Measurements from ENCODE around the gene ALS2.
A peak's percentile ranks its signal among the peaks of the same experiment; 100 is the strongest.
"Not testable (repeated sequence)": the region's sequence is repeated elsewhere in the genome, so short reads cannot be mapped to it uniquely, and the experiment has no call there.

Gene ALS2

DNA sequence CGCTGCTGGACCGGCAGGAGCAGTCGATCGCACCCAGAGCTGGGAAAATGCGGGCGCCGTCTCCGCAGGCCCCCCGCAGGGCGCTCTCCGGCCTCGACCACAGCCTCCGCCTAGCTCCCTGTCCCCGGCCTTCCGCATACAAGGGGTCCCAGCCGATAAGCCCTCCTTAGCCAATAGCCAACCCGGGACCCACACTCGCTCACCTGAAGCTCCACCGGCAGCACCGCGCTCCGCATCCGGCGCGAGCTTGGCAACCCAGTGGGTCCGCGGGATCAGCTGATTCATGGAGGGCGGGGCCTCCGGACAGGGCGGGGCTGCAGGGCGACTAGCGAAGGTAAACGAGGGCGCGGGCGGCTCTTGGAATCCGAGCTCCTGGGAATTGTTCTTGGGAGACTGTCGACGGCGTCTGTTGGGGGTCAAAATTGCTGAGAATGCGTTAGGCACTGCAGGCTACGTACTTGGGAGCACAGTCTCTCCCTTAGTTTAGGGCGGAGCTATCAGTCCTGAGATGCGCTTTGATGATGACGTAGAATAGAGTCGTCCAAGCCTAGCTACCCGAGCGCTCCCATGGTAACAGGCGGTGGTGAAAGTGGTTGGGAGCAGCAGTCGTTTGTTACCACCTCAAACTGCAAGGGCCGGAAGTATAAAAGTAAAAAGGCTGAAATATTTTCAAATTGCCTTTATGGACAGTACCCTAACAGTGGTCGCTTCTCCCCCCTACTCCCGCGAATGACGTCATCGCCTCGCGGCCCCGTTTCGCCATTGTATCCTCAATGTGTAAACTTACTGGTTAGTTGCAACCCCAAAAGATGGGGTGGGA, at the start of gene ALS2:
Gene ALS2 (minus strand): TSS at position 260 of the 820 bp plus-strand sequence. CDS start 12,048 bp downstream, outside the sequence.
- peak; percentile 99 for DNase-seq (ENCODE audit: low read depth in 2 of 2)

DNA sequence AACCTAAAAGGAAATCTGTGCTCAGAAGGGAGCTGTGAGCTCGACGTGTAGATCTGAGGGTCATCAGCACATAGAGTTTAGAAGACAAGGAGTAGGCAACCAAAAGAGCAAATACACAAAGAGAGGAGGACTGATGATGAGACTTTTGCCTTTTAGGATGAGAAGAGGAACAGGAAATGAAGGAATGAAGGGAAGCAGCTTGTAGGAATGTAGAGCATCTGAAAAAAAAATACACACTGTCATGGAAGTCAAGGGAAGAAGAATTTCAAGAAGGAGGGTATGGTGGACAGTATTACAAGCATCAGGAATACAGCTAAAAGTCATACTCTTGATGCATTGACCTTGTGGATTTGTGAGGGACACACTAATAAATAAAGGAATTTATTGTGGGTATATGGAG, 47.5 kb upstream of the ALS2 start:
- no peak for DNase-seq (ENCODE audit: low read depth in 2 of 2)

DNA sequence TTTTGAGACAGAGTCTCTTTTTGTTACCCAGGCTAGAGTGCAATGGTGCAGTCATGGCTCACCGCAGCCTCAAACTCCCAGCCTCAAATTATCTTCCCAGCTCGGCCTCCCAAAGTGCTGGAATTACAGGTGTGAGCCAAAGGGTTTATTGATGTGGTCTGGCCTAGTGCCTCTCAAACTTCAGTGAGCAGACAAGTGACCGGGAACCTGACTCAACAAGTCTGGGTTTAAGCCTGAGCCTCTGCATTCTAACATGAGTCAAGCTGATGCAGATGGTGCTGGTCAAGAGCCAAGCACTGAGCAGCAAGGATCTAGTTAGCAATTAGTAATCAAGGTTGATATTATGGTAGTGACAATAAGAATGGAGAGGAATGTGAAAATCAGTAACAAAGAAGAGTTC, 46.9 kb upstream of the ALS2 start:
- DNase-seq (ENCODE audit: low read depth in 2 of 2): no peak

DNA sequence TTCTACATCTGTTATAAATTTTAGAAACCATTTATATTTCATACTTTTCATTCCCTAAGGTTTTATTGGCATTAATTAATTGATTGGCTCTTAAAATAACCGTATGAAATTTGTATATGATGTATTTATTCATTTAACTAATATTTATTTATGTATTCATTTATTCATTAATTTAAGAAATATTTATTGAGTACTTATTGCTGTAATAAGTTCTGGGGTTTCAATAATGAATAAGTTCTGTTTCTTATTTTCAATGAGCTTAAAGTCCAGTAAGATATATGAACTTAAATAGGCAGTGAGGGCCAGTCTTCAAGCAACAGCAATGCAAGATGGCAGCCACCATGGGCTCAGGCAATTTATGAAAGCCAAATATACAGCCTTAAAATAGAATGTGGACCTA, 43.5 kb upstream of the ALS2 start:
- no peak for DNase-seq (ENCODE audit: low read depth in 2 of 2)

DNA sequence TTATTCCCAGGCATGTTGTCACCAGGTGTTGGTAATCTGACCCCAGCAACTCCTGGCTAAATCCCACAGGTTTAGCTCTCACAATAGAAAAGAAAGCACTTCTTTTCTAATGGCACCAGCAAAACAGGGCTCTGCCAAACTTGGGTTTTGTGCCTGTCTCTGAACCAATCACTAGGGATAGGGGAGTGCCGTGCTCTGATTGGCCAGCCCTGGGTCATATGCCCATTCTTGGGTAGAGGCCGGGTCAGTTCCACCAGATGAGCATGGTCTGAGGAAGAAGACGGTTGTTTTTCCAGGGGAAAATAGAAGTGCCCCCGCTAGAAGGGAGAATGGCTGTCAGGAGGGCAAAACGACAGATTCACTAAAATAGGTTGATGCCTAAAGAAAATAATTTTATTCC, 40.3 kb upstream of the ALS2 start:
- DNase-seq (ENCODE audit: low read depth in 2 of 2): no peak

DNA sequence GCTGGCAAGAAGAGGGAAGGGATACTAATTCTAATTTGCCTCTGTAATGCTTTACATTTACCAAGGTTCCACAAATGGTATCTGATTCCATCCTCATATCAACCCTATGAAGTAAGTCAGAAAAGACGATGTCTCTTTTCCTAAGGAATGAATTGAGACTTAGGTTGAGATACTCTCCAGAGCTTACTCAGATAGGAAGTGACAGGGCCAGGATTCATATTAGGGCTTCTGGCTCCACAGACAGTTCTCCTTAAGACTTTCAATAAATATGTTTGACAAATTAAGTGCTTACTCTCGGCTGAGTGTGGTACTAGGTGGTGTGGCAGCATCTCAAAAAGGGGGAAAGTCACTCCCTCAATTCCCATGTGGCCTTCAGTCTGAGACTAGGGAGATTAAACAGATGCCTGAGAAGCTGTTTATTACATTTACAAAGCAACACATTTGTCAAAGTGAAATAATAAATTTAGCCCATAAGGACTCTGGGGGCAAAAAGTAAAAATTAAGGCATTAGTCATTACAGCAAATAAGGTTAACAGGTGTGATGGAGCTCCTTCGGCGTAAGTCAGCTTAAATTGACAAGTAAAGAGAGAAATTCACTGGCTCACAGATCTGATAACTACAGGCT, 39.8 kb upstream of the ALS2 start:
- DNase-seq (ENCODE audit: low read depth in 2 of 2): no peak

DNA sequence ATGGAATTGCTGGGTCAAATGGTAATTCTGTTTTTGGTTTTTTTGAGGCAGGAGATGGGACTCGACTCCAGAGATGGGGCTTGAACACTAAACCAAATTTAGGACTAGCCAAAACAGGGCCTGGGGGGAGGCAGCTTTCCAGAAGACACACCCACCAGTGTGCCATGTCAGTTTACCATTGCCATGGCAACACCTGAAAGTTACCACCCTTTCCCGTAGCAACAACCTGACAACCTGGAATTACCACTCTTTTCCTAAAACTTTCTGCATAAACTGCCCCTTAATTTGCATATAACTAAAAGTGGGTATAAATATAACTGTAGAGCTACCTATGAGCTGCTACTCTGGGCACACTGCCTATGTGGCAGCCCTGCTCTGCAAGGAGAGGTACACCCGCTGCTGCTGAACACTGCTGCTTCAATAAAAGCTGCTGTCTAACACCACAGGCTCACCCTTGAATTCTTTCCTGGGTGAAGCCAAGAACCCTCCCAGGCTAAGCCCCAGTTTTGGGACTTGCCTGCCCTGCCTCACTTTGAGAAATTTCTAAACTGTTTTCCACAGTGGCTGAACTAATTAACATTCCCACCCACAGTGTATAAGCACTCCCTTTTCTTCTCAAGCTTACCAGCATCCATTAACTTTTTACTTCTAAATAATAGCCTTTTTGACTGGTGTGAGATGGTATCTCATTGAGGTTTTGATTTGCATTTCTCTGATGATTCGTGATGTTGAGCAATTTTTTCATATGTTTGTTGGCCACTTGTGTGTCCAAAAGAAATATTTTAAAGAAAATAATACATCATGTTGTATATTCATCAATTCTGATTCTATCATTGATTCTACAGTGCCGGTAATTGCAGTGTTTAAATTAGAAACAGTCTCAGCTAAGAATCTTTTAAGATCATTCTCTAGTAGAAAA, 36.2 kb upstream of the ALS2 start:
- DNase-seq (ENCODE audit: low read depth in 2 of 2): peak in 1 of 2 experiments; percentile 38

DNA sequence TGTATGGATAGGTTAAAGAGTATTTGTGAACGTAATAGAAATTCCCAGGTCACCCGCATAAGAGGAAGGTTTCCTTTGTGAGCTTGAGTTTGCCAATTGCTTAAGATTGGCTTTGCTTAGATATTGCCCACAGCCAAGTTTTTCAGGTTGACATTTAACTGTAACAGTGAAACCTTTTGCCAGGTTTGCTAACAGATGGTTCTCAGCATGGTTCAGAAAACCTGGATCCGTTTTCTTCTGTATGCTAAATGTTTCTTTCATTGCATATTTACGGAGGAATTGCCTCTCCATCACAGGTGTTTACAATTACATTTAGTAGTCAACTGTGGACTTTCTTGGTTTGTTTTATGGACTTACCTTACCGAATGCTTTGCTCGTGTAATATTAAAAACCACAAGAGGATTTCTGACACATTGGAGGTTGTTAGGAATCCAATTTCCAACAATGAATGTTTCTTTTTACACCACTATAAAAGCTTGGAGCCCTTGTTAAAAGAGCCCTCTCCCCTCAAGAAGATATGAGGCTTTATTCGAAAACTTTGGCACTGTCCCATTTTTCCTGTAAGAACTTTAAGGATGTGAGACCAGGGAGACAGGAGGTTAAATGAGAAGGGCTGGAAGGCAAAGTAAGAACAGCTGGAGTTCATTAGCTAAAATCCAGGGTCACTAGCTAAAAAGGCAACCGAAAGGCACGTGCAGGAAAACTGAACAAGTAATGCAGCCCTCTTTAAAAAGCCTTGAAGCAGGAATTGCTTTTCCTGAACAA, 33.4 kb upstream of the ALS2 start:
- DNase-seq (ENCODE audit: low read depth in 2 of 2): peak; percentile 74 to 81

DNA sequence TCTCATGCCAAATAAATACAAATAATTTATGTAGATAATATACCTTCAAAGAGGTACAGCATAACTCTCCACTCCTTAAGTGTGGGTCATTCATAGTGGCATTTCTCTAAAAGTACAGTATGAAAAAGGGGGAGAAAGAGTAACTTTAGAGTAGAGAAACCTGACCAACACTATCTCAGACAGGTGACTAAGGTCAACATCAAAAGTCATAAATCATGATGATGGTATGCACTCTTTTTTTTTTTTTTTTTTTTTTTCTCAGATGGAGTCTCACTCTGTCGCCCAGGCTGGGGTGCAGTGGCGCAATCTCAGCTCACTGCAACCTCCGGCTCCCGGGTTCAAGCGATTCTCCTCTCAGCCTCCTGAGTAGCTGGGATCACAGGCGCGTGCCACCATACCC, 29.9 kb upstream of the ALS2 start:
- not testable (repeated sequence) for DNase-seq (ENCODE audit: low read depth in 2 of 2)

DNA sequence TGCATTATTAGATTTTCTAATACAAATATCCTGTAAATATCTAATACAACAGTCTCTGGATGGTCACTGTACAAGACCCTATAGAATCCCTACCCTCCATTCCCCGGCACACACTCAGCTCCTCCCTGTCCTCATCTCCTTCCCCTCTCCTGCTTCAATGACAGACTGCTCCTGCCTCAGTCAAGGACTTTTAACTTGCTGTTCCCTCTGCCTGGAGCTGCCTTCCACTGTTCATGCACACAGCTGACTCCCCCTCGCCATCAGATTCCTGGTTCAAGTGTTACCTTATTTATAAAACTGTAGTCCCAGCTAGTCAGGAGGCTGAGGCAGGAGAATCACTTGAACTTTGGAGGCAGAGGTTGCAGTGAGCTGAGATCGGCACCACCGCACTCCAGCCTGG, 28.9 kb upstream of the ALS2 start:
- no peak for DNase-seq (ENCODE audit: low read depth in 2 of 2)

DNA sequence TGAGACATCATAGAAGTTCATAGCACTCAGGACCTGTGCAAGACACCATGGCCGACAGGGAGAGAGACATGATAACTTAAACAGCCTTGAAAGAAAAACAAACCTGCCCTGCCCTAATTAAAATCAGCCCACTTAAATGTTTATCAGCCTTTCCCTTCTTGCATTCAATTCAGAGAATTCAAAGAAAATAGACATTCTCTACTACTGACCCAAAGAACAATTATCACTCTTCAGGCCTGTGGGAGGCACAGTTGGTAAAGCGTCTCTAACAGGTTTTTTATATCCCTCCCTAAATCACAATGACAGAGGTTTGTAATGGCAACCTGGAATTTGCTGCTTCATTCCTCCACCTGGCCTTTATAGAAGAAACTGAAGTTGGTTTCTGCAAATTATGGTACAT, 27.3 kb upstream of the ALS2 start:
- no peak for DNase-seq (ENCODE audit: low read depth in 2 of 2)

DNA sequence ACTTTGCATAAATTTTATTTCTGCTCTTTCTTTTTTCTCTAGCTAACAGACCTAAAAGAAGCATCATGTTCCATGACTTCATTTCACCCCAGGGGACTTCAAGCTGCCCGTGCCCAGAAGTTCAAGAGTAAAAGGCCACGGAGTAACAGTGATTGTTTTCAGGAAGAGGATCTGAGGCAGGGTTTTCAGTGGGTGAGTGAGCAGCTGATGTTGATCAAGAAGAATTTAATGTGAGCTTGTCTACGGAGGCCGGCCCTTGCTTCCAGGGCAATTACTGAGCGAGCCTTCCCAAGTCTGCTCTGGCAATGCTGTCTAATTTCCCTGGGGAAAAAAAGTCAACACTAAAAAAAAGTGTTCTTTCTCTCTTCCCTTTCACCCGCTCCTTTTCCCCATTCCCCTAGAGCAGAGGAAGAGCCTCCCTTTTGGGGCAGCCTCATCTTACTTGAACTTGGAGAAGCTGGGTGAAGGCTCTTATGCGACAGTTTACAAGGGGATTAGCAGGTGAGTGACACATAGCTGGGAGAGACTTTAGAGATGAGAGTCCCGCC, 26.8 kb upstream of the ALS2 start:
- no peak for DNase-seq (ENCODE audit: low read depth in 2 of 2)

DNA sequence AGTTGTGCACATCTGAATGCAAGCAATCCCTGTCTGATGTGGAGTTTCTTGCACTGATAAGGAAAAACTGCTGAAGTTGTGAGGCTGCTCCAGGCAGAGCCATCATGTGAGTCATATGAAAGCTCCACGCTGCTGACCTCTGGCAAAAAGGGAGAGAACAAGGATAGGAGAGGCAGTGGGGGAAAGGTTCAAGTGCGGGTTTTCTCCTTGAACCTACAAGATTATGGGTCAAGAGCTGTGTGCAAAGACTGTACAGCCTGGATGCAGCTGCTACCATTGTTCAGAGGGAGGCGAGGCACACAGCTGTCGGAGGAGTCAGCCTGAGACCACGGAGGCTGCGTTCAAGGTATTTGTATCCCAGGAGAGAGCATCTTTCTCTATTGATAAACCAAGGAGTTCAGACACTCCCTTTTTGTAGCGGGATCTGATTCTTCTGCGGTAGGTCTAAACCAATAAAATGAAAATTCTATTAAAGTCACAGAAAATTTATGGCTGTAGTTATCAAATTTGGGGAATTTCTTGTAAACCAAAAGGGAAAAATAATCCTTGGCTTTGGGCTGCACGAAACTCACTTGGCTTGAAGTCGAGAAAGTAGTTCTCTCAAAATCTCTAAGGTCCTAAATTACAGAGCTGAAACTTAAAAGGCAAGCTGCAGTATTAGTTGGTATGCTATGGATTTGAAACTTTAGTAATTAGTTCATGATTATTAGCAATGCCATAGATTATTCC, 25.9 kb upstream of the ALS2 start, which contains the start of gene CDK15:
Gene CDK15 (plus strand): TSS at position 96 of the 729 bp plus-strand sequence. CDS start 128 bp downstream, at position 224.
- no peak for DNase-seq (ENCODE audit: low read depth in 2 of 2)

DNA sequence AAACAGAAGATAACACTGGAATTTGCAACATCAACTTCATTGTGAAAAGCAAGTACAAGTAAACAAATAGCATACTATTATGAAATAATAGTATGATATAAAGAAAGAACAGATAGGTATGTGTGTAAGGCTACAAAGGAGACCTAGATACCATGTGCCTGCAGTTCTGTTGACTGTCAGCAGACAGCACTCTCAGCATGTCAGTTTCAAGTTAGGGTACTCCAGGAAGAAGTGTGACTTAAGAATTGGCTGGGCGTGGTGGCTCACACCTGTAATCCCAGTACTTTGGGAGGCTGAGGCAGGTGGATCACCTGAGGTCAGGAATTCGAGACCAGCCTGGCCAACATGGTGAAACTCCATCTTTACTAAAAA, 18.2 kb upstream of the ALS2 start:
- DNase-seq (ENCODE audit: low read depth in 2 of 2): not testable (repeated sequence)

DNA sequence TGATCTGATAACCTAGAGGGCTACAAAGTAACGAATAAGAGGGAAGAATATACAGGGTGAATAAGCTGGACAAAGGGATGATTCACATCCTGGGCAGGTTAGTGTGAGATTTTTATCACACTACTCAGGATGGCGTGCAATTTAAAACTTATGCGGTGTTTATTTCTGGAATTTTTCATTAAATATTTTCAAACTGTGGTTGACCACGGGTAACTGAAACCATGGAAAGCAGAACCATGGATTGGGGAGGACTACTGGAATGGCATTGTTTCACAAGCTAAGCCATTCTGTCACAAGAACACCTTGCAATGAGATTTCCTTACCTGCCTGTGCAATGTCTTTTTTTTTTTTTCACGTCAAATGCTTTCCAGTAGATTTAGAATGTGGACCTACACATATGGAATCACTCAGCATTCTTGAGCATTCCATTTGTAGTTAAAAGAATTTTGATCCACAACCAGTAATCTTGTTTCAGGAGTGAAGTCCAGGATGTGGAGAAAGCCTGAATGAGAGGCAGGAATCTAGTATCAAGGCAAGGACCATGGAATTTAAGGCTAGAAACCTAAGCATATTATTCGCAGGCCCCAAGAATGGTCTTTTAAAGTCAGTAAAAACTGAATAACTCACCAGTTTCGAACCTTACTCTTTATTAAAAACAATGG, 17.6 kb upstream of the ALS2 start:
- DNase-seq (ENCODE audit: low read depth in 2 of 2): peak; percentile 83 to 87

DNA sequence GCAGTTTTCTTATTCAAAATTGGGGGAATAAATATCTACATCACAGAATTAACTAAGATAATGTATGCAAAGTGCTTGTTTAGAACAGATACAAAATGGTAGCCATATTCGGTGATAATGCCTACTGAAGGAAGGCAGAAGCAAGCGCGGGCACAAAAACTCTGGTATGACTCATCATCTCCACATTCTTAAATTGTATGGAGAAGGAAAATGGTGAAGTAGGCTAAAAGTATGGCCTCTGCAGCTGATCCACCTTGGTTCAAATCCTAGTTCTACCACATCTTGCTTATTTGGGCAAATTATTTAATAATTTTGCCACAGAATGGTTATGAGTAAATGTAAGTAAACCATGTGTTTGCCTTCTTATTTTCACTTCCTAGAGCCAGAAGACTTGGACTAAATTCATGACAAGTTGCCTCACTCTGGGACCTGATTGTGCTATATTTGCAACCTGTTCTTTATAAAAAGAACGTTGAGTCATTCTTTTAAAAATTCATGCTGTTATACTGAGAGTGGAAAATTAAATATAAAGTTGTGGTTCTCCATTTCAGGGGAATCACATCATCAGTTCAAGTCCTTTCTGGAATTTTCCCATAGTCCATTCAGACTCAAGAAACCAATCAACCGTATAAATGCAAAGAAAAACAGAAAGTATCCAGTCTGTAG, 16.6 kb upstream of the ALS2 start:
- DNase-seq (ENCODE audit: low read depth in 2 of 2): no peak

DNA sequence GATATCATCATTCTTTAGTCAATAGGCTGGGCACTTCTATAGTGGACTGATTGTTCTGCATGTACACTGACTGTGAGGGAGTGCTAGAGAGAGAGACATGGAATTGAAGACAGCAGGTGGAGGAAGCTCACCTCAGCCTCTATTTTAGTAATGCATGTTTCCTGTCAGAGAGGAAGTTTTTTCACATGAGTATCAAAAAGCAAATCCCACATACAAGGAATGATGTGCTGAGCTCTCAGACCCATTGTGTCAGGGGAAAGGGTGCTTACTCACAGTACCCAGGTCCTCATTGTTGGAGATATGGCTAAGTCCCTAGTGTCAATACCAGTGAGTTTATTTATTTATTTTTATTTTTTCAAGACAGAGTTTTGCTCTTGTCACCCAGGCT, 15.7 kb upstream of the ALS2 start:
- DNase-seq (ENCODE audit: low read depth in 2 of 2): no peak

DNA sequence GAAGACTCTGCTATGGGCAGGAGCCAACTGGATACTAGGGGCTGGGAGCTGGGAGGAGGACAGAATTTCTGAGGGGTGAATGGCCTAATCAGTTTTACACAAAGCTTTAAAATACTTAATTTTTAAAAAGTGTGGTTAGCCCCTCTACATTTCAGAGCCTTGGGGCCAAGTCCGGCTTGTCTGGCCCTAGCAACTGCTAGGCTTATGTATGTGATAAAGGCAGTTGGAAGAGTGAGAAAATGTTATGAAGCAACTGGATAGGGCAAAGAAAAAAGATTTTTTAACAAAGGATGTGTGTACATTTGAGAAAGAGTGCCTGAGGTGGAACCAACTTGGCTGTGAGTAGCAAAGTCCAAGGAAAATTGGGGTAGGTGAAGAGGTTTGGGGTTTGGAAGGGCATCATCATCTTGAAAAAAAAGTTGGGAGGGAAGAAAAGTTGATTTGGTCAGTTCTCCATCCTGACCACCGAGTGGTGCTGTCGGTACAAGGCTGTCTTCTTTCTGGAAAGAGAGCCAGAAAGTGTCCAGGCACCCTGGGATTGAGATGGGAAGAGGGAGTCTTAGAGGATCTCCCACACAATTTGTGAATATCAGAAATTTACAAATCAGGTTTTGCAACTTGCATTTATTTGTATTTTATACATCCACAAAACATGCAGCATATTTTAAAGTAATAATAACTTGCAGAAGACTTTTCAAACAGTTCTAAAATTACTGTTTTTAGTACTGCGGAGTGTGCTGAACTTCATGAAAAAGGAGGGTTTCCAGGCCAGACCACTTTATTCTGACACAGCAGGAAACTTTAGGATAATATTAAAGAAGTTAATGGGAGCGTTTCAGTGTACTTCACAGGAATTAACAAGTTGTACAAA, 15.1 kb upstream of the ALS2 start:
- no peak for DNase-seq (ENCODE audit: low read depth in 2 of 2)

Data from fibroblast of skin of left biceps (primary cell).